Loucy (cell line): Measurements from ENCODE around the gene ALK.

Source experiments
- EZH2phosphoT487 ChIP-seq: fragments of 200-600 bp; IDR thresholded peaks from 2 replicates; pipeline ENCODE4 v1.6.1; 2018; ENCODE audit warnings: antibody characterized with exemption, mild to moderate bottlenecking, moderate library complexity, borderline replicate concordance
- TF ChIP-seq, protein P1 (sequence below): fragments of 200-600 bp; sonication (generic); conservative IDR thresholded peaks from 2 replicates; pipeline ENCODE4 v1.5.1; 2014; ENCODE audit warnings: mild to moderate bottlenecking, antibody characterized with exemption, low read length

DNA sequence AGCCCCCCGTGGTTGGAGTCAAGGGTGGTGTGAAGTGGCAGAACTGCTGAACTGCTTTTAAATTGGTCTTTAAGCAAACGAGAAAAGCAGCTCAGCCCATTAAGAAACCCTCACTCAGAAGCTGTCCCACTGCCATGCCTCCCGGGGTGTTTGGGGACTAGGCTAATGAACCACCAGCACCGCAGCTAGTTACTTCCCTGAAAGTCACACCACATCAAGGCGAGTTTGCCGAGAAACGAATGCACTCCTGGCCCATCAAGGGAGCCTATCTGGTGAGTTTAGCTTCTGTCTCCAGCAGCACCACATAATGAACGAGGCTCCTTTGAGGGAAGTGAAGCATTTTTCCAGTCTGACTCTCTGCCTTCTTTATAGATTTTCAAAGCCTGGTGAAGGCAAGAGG lies 14.6 kb upstream of the ALK start:
- TF ChIP-seq, protein P1, sequence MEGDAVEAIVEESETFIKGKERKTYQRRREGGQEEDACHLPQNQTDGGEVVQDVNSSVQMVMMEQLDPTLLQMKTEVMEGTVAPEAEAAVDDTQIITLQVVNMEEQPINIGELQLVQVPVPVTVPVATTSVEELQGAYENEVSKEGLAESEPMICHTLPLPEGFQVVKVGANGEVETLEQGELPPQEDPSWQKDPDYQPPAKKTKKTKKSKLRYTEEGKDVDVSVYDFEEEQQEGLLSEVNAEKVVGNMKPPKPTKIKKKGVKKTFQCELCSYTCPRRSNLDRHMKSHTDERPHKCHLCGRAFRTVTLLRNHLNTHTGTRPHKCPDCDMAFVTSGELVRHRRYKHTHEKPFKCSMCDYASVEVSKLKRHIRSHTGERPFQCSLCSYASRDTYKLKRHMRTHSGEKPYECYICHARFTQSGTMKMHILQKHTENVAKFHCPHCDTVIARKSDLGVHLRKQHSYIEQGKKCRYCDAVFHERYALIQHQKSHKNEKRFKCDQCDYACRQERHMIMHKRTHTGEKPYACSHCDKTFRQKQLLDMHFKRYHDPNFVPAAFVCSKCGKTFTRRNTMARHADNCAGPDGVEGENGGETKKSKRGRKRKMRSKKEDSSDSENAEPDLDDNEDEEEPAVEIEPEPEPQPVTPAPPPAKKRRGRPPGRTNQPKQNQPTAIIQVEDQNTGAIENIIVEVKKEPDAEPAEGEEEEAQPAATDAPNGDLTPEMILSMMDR: no peak
- TF ChIP-seq EZH2phosphoT487: no peak
